Stromal cell of bone marrow (primary cell): ENCODE results near the gene SGMS1.
"Not testable (repeated sequence)": the region's sequence is repeated elsewhere in the genome, so short reads cannot be mapped to it uniquely, and the experiment has no call there.

Experiments used
- DNase-seq: peaks from one replicate; pipeline ENCODE4 v3.0.0-alpha.2; 2012; ENCODE audit warnings: low read depth

The SGMS1 gene

DNA sequence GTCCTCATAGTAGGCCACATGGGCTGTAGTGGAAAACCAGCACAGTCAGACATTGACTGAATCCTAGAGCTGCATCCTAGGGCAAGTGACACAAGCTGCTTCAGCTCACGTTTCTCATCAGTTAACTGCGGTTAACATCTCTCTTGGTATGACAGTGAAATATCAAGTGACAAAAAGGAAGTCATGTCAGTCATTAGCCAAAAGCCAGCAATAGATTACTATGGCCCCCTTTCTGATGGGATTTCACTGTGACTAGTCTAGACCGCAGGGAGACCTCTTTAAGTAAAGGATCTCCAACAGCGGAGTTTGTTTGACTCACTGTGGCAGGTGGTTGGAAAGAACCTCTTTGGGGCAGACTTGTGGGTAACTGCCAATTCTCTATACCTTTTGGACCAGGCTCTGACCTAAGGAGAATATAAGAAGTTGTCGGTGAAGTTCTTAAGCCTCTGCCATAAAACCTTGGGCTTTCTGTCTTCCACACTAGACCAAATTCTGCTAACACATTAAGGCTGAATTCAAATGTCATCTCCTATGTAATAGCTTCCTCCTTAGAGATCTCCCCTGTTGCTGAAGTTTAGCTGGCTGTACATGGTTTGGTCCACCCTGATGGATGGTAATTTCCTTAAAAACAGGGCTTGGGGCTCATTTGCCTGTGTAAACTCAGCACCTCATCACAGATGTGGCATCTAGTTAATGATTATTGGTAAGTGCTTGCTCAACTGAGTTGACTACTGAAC is 115.3 kb downstream of the SGMS1 start:
- no peak for DNase-seq

DNA sequence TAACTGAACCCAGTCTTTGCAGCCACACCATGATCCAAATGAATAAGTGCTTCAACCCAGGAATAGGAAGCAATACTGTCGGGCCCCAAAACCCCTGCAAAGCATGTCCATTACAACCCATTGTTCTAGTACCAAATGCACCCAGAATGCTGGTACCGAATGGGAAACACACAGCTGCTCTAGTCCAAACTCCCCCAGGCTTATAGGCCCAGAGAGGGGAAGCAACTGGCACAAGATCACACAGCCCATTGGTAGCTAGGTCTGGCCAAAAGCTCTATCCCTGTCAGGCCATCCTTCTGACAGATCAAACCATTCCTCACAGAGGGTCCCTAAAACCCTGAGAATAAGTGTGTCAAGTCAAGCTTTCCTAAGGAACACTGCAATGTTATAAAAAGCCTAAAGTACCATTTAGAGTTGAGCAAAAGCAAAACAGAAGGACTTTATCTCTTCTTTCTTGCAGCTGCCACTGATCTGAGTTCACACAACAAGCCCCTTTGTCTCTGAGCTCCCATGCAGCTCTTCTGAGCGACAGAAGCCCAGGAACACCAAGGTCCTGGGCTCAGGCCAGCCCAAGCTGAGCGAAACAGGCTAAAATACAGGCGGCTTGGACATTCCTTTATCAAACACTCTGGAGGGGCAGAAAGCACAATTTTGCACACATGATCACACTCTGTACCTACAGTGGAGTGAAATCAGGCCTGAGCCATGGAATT is 116.7 kb downstream of the SGMS1 start:
- no peak for DNase-seq

DNA sequence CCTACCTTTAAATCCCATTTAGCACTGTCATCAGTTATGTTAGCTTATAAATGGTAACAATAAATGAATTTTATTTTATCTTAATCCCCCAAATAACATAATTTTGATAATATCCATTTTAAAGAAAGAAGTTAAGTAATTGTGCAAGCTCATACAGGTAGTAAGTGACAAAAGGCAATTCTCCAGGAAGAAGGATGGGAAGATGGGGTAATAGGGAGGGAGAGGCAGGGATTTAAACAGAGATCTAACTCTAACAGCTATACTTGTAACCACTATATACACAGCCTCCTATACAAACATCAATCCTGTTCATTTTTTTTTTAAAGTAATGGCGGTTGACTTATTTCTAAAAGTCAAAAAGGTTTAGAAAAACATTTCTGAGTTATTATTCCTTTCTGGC is 119.4 kb downstream of the SGMS1 start:
- no peak for DNase-seq

DNA sequence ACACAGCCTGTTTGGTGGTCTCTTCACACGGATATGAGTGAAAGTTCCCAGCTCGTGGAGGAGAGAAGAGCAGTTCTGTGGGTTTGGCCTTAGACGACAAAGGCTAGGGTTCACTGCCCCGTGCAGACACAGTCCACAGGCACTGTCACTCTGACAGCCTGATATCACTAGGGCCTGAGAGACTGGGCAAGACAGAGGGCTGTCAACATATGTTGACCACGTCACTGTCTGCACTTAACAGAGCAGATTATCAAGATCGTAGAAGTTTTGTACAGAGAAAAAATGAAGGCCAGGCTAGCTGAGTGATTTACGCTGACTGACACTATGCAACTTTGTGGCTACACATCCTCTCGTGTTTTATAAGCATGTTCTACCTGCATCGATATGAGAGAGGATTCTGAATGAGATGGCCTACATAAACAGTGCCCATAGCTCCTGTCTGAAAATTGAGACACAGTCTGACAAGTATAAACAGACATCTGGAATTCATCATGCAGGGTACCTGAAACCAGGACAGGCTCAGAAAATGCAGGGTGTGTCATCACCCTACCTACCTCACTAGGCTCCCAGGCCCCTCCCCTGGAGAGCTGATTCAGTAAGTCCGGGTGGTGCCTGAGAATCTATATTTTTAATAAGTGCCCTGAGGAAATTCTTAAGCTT is 120.0 kb downstream of the SGMS1 start:
- DNase-seq, result no peak

DNA sequence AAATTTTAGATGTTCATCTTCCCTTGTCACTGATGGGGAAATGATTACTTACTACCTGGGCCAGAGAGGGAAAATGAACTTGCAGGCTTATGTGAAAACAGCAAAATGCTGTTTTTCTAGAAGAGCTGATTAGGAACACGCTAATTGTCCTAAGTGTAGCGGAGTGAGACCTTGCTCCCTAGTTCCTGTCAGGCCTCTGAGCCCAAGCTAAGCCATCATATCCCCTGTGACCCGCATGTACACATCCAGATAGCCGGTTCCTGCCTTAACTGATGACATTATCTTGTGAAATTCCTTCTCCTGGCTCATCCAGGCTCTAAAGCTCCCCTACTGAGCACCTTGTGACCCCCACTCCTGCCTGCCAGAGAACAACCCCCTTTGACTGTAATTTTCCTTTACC is 120.6 kb downstream of the SGMS1 start:
- DNase-seq, result not testable (repeated sequence)

DNA sequence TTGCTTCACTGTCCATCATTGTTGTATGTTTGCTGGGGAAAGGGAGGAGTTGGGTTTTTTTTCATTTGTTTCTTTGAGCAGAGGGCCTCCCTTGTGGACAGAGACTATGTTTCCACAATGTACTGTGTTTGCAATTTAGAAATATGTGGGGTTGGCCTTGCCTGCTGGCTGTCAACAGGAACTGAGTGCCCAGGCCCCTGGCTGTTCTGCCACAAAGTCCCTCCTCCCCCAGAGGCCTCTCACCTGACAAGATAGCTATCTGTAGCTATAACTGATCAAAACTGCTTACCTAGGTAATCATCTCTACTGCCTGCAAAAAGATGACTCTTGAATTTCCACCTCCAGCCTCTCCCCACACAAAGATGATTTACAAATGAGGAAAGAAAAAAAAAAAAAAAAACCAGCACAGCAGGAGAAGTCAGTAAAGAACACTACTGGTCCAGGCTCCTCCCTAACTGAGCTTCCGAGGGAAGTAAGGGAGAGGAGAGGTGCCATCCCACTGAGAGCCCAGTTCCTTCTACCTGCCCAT is 121.8 kb downstream of the SGMS1 start:
- DNase-seq, result no peak

DNA sequence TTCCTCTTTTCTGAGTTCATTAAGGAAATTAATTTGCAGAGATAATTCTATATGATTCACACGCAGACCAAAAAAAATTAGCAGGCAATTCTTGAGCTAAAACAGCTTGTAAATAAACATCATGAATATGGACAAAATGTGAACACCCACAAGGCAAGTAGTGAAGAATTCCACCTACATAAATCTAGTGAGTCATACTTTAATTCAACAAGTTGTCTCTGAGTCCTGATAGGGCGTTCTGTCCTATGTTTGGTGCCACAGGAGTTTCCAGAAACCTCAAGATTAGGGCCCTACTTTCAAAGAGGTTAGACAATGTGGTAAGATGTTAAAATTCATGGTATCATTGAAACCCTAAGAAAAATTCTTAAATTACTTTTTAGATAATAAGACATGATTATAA is 122.3 kb downstream of the SGMS1 start:
- no peak for DNase-seq

DNA sequence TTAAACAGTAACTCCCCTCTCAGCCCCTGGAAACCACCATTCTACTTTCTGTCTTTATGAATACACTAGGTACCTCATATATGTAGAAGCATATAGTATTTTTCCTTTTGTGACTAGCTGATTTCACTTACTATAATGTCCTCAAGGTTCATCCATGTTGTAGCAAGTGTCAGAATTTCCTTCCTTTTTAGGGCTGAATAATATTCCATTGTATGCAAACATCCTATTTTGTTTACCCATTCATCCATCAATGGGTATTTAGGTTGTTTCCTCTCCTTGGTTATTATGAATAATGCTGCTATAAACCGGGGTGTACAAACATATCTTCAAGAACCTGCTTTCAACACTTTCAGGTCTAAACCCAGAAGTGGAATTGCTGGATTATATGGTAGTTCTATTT is 125.3 kb downstream of the SGMS1 start:
- DNase-seq, result no peak

DNA sequence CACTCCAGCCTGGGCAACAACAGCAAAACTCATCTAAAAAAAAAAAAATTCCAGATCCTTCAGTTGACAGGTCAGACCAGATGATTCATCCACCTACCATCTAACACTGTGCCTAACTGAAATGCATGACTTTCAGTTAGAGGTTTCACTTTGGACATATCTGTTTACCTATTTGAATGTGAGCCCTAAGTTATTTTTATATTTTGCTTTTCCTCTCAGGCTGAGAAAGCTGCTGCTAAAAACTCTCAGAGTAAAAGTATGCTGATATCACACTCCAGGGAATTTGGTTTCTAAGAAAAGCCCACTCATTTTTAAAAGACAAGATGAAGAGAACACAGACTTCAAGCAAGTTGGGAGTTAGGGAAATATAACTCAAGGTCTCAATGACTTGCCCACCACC is 126.0 kb downstream of the SGMS1 start:
- peak; percentile 64 for DNase-seq

DNA sequence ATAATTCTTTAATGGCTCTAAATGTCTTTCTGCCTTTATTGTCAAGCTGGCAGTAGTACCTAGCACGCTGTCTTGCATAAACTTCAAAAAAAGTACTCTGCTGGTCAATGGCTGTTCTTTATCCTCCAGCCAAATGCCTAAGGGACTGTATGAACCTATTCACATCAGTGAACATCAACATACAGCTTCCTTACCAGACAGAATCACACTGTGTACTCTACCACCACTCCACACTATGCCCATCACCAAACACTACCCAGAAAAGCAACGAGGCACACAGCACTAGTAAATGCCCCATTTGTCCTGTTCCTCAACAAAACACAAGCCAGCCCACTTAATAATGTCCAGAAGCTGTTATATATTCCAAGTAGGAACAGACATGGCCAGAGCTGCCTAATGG is 127.5 kb downstream of the SGMS1 start:
- no peak for DNase-seq

DNA sequence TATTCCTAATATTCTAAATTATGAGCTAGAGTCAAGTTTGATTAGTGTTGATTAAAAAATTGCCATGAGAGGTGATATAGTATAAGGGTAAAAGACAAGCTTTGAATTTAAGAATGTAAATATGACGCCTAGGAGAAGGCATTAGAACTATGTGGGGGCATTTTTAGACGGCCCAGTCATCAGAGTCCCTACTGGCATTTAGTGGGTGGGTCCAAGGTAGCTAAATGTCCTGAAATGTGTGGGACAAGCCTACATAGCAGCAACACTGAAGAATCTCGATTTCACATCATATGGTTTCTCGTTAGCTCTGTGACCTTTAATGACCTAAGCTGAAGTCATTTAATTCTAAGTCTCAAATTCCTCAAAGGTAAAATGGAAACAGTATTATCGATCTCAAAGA is 133.5 kb downstream of the SGMS1 start:
- no peak for DNase-seq

DNA sequence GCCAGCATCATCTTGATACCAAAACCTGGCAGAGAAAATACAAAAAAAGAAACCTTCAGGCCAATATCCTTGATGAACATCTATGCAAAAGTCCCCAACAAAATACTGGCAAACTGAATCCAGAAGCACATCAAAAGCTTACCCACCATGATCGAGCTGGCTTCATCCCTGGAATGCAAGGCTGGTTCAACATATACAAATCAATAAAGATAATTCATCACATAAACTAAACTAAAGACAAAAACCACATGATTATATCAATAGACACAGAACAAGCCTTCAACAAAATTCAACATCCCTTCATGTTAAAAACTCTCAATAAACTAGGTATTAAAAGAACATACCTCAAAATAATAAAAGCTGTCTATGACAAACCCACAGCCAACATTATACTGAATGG is 139.2 kb downstream of the SGMS1 start:
- DNase-seq, result not testable (repeated sequence)

DNA sequence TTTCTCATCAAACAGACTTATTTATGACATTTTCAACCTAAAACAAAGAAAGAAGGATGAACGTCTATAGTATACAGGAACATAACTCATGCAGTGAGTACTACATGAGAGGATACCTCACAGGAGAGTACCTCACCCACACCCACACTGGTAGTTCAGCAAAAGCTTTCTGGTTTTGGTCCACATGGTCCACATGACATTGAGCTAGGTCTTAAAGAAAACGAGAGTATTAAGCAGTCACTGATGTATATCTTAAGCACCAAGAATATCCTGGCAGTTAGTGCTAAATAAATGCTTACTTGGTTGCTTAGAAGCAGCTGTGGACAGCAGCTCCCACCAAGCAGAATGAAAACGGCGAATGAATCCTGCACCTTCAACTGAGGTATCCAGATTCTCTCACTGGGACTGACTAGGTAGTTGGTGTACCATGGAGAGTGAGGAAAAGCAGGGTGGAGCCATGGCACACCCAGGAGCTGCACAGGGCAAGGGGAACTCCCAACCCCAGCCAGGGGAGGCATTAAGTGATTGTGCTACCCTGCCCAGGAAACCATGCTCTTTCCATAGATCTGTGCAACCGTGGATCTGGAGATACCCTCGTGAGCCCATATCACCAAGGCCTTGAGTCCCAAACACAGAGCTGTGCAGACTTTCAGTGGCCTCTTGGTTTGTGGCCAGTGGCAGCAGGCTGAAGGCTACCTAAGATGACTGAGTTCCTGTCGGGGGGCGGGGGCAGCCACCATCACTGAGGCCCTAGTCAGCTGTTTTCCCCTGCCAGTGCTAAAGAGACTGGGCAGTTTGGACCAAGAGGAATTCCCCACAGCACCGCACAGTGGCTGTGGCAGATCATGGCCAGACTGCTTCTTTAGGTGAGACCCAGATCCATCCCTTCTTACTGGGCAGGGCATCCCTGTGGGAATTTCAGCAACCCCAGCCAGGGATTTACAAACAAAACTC is 143.4 kb downstream of the SGMS1 start:
- no peak for DNase-seq

DNA sequence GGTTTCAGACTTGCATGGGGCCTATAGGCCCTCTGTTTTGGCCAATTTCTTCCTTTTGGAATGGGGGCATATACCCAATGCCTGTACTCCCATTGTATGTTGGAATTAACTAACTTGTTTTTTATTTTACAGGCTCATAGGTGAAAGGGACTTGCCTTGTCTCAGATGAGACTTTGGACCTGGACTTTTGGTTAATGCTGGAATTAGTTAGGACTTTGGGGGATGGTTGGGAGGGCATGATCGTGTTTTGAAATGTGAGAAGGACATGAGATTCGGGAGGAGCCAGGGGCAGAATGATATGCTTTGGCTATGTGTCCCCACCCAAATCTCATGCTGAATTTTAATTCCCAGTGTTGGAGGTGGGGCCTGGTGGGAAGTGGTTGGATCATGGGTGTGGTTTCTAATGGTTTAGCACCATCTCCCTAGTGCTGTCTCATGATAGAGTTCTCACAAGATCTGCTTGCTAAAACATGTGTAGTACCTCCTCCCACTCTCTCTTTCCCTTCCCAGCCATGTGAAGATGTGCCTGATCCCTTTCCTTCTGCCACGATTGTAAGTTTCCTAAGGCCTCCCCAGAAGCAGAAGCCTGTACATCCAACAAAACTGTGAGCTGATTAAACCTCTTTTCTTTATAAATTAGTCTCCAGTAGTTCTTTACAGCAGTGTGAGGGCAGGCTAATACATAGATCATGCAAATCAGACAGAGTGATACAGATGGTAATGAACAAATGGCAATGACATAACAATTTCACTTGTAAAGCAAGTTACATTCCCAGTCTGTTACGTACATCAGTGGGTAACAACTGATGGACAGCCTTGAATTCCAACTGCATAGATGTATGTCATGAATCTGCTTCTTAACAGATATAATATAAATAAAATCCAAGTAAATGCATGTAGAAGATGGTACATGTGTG is 146.2 kb downstream of the SGMS1 start:
- no peak for DNase-seq

DNA sequence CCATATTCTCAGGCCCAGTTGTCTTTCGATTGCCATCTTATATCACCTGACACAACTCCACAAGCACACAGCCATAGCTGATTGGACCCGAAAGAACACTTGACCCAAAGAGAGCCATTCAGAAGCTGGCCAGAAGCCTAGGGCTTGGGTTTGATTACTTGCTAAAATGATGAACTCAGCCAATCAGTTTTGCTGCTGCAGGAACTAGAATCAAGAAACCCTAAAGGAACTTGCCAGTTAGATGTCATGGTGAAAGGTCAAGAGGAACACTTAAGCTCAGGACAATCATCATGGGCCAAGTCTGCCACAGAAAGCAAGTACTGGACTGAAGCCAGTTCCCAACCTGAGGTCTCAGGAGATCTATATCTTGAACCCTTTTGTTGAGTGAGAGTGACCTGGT is 150.0 kb downstream of the SGMS1 start:
- no peak for DNase-seq

DNA sequence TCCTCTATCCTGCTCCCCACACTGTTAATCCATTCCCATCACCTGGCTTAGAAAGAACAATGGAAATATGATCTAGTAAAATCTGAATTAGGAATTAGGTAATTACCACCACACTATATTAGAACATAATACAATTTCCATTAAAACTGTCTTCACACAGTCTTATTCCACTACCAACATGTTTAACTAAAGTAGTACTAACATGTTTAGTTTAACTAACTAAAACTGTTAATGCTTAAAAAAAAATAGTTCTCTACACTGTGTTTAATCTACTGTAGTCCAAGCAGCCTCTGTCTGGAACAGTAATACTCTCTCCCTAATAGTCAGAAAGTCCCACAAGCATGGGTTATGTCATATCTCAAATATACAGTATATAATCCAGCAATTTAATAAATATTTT is 150.8 kb downstream of the SGMS1 start:
- no peak for DNase-seq

DNA sequence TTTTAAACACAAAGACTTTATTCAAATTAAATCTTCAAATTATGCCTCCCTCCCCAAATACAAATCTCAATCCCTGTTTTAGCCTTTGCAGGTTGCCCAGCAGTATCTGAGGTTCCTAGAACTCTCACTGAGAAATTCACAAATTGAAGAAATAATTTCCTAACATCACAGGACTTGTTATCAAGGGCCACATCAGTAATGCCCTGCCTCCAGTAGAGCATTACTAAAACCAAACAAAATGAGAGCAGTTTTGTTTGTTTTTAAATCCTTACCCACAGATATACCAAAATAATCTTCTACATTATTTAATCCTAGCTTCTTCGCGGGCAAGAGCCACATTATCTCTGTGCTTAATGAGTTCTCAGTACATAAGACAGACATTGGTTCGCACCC is 152.2 kb downstream of the SGMS1 start:
- no peak for DNase-seq

DNA sequence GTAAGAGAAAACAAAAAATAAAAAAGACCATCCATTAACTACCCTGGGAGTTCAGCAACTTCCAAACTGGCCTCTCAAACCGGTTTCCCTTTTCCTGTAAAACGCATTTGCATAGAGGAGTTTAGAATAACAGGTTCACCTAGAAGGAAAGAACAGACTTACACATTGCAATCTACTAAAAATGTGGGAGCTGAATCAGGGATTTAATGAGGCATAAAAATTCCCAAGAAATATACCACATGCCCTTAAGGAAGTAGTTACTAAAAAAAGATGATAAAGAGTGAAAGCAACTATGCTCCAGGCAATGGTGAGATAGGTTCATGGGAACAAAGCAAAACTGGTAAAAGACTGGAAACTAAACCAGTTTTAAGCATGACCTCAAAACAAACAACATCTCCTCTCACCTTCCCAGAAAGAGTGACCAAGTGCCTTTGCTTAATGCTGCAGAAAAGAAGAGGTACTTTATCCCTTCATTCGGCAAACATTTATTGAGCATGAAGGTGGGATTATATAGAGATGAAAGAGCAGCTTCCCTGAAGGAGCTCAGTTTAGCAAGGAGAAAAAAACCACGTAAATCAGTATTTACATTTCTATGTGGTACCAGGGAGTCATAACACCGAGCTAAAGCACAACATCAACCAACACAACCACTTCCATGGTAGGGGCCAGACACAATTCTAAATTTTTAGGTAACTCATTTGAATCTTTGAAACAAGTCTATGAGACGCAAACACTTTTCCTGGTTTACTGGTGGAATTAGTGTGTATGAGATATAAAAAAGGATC is 152.8 kb downstream of the SGMS1 start:
- DNase-seq, result no peak

DNA sequence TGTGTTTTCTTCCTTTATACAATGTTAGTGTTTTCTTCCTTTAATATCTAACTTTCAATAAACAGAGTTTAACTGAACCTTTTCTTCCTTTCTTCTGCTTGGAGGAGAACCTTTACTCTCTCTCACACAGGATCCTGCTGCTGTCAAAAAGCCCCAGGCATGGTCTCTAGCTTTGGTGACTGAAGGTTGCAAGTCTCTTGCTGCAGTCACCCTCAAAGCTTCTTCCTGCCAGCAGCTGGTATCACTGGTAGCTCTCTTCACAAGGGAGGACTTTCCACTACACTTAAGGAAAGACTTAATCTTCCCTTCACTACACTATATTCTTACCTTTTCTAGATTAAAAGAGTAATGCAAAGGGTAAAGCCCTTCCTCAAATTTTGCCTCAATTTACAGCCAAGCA is 153.4 kb downstream of the SGMS1 start:
- no peak for DNase-seq

DNA sequence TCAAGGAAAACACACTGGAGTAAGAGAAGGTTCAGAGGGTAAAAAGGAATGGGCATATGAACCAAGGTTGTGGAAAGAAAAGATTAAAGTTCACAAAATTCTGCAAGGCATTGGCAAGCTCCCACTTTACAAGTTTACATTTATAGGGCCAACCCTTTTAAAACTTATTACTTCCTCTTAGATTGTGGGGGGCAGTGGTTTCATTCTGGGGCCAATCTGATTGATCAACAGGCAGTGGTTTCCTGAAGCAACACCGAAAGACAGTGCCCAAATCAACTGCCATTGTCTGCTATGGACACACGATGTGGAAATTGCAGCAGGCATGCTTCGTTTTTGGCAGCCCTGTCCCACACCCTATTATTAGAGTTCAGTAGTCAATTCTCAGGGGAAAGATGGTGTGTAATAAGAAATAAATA is 154.0 kb downstream of the SGMS1 start:
- DNase-seq, result no peak
